Thyroid gland (tissue), 4 donors: ENCODE measurements around the gene C17orf107. TPM values are rescaled to one million over a fixed set of nuclear protein-coding genes. Genes with fewer than 3 reads are reported as not detected.
"Not testable (repeated sequence)": the region's sequence is repeated elsewhere in the genome, so short reads cannot be mapped to it uniquely, and the experiment has no call there.

Experiments
- DNase-seq, 2 donors: peaks; one replicate each; pipeline ENCODE4 v3.0.0-alpha.2; 2019
- H3K27ac ChIP-seq, 3 donors: fragments of 200-600 bp; sonication (generic); 1 replicate in 2 of 3; 2 replicates in 1 of 3; pipeline ENCODE4 v1.5.1; 2016 to 2019; ENCODE audit warnings: mild to moderate bottlenecking in 1 of 3, moderate library complexity in 1 of 3
- H3K27me3 ChIP-seq: fragments of 200-600 bp; sonication (generic); one replicate; pipeline ENCODE4 v1.5.1; 2019
- H3K36me3 ChIP-seq, 2 donors: fragments of 200-600 bp; sonication (generic); one replicate each; pipeline ENCODE4 v1.5.1; 2016 to 2019
- H3K4me1 ChIP-seq, 2 donors: fragments of 200-600 bp; sonication (generic); one replicate each; pipeline ENCODE4 v1.5.1; 2017 to 2019
- H3K4me3 ChIP-seq, 3 donors: fragments of 200-600 bp; sonication (generic); replicated peaks in 1 of 3; 1 replicate in 2 of 3; 2 replicates in 1 of 3; pipeline ENCODE4 v1.5.1; 2016; ENCODE audit warnings: mild to moderate bottlenecking in 1 of 3
- H3K9me3 ChIP-seq: fragments of 200-600 bp; sonication (generic); one replicate; pipeline ENCODE4 v1.5.1; 2017
- POLR2A ChIP-seq, 2 donors: fragments of 450-650 bp; IDR thresholded peaks; one replicate each; pipeline ENCODE4 v1.6.1; 2017; ENCODE audit warnings: antibody characterized with exemption in 2 of 2, mild to moderate bottlenecking in 2 of 2, moderate library complexity in 1 of 2
- WGBS, 2 donors: methylation state at CpG; one replicate each; pipeline ENCODE4 v1.1.5; 2017; 5-methylcytosine and 5-hydroxymethylcytosine counted together
- intact Hi-C: fragments of 100-400 bp; cut with DNase I; formaldehyde crosslinking; loops from one replicate; pipeline ENCODE4 v1.15.1; 2023
- total RNA-seq, 4 donors: library from RNA; depleted of rRNA; stranded (reverse); fragments of >200 nt; gene quantifications; one replicate each; pipeline ENCODE4 v1.2.3, GENCODE V29; 2016
- TF ChIP-seq, protein P1 (sequence below), 6 experiments: fragments of 200-600 bp in 3 of 6; fragments of 450-650 bp in 3 of 6; sonication (generic) in 3 of 6; IDR thresholded peaks; one replicate each; pipeline ENCODE4 v1.5.1; 2016 to 2019; ENCODE audit warnings: antibody characterized with exemption in 6 of 6, mild to moderate bottlenecking in 2 of 6, inconsistent platforms in 1 of 6, moderate library complexity in 1 of 6

Gene C17orf107
- total RNA-seq, 4 donors from 2014 or later, result 0.33 to 1.9 (median 1.3) TPM

- H3K27ac ChIP-seq, result no peak overlapping the region
- intact Hi-C loops, result no loop called here
These were observed 20.2 kb downstream of the C17orf107 start for GRCh38 chr17:4919511-4920047.

GRCh38 chr17:4920351-4921048 is 21.2 kb downstream of the C17orf107 start:
- H3K4me3 ChIP-seq, result no peak overlapping the region
- DNase-seq, result no peak
- H3K27ac ChIP-seq, result no peak overlapping the region
- WGBS, 2 donors, result 87 to 90% methylated on average over 10 of the region's 10 CpGs
- H3K36me3 ChIP-seq, result no peaks in the 10 kb centered on the region
- H3K9me3 ChIP-seq, result no peaks in the 10 kb centered on the region
- no peak for TF ChIP-seq POLR2A (IDR thresholded peaks at IDR 0.05)
- TF ChIP-seq, protein P1, sequence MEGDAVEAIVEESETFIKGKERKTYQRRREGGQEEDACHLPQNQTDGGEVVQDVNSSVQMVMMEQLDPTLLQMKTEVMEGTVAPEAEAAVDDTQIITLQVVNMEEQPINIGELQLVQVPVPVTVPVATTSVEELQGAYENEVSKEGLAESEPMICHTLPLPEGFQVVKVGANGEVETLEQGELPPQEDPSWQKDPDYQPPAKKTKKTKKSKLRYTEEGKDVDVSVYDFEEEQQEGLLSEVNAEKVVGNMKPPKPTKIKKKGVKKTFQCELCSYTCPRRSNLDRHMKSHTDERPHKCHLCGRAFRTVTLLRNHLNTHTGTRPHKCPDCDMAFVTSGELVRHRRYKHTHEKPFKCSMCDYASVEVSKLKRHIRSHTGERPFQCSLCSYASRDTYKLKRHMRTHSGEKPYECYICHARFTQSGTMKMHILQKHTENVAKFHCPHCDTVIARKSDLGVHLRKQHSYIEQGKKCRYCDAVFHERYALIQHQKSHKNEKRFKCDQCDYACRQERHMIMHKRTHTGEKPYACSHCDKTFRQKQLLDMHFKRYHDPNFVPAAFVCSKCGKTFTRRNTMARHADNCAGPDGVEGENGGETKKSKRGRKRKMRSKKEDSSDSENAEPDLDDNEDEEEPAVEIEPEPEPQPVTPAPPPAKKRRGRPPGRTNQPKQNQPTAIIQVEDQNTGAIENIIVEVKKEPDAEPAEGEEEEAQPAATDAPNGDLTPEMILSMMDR (IDR thresholded peaks at IDR 0.05), result no peak
- H3K27me3 ChIP-seq, result no peaks in the 10 kb centered on the region
- intact Hi-C loops, result no loop called here
- H3K4me1 ChIP-seq, result no peaks in the 10 kb centered on the region

More at GRCh38 chr17:4919511-4920047, 20.2 kb downstream of the C17orf107 start:
- TF ChIP-seq, protein P1 (IDR thresholded peaks at IDR 0.05), result no peak
- TF ChIP-seq POLR2A (IDR thresholded peaks at IDR 0.05), result no peak
- H3K36me3 ChIP-seq, result no peaks in the 10 kb centered on the region
- H3K27me3 ChIP-seq, result no peaks in the 10 kb centered on the region
- H3K4me1 ChIP-seq, result no peaks in the 10 kb centered on the region
- DNase-seq, result no peak
- no peak overlapping the region for H3K4me3 ChIP-seq
- H3K9me3 ChIP-seq, result no peaks in the 10 kb centered on the region
- 69 to 73% methylated on average over 8 of the region's 8 CpGs for WGBS, 2 donors

DNA sequence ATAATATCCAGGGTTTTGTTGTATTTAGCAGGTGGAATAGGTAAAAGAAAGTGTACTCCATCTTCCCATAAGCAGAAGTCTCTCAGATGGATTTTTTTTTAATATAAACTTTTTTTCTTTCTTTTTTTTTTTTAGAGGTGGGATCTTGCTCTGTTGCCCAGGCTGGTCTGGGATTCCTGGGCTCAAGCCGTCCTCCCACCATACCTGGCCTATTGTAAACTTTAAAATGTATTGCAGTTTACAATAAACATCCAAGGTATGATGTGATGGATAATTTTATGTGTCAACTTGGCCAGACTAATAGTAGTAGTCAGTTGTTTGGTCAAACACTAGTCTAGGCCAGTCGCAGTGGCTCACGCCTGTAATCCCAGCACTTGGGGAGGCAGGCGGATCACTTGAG is 22.0 kb downstream of the C17orf107 start:
- intact Hi-C loops, result no loop called here
- DNase-seq, result no peak
- Histone ChIP-seq H3K9me3 (no peaks in the 10 kb centered on the region), H3K27me3 (no peaks in the 10 kb centered on the region), H3K4me3 (no peak overlapping the region), H3K36me3 (no peaks in the 10 kb centered on the region), H3K4me1 (no peaks in the 10 kb centered on the region), H3K27ac (no peak overlapping the region)
- WGBS, 2 donors, result 90 to 95% methylated on average over 4 of the region's 4 CpGs
- TF ChIP-seq POLR2A (IDR thresholded peaks at IDR 0.05), result no peak
- TF ChIP-seq, protein P1 (IDR thresholded peaks at IDR 0.05), result no peak

DNA sequence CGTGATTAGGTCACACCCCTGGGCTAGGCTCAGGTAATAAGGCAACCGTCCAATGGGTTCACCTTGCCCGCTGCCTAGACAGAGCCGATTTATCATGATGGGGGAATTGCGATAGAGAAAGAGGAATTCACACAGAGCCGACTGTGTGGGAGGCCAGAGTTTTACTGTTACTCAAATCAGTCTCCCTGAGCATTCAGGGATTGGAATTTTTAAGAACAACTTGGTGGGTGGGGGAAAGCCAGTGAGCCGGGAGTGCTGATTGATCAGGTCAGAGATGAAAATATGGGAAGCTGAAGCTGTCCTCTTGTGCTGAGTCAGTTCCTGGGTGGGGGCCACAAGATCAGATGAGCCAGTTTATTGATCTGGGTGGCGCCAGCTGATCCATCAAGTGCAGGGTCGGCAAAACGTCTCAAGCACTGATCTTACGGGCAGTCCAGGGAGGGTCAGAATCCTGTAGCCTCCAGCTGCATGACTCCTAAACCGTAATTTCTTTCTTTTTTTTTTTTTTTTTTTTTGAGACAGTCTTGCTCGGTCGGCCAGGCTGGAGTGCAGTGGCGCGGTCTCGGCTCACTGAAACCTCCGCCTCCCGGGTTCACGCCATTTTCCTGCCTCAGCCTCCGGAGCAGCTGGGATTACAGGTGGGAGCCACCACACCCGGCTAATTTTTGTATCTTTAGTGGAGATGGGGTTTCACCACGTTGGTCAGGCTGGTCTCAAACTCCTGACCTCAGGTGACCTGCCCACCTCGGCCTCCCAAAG is 27.4 kb downstream of the C17orf107 start:
- not testable (repeated sequence) for H3K9me3 ChIP-seq

GRCh38 chr17:4928881-4929280 is 29.5 kb downstream of the C17orf107 start:
- H3K4me1 ChIP-seq, result peaks cover 0 to under 1% of the 10 kb centered on the region in 2 donors
- H3K4me3 ChIP-seq, result no peak overlapping the region
- no peak overlapping the region for H3K27ac ChIP-seq
- H3K27me3 ChIP-seq, result no peaks in the 10 kb centered on the region
- H3K9me3 ChIP-seq, result no peaks in the 10 kb centered on the region
- TF ChIP-seq, protein P1 (IDR thresholded peaks at IDR 0.05), result no peak
- no peak for TF ChIP-seq POLR2A (IDR thresholded peaks at IDR 0.05)
- intact Hi-C loops, result no loop called here
- no peak for DNase-seq
- WGBS, 2 donors, result 97 to 98% methylated on average over 18 of the region's 18 CpGs
- H3K36me3 ChIP-seq, result no peaks in the 10 kb centered on the region

More for the DNA sequence above, 27.4 kb downstream of the C17orf107 start:
- H3K4me3 ChIP-seq, H3K4me1 ChIP-seq, H3K36me3 ChIP-seq, intact Hi-C loops, DNase-seq, H3K27ac ChIP-seq, H3K27me3 ChIP-seq: not testable (repeated sequence)
- WGBS, 2 donors, result 88 to 90% methylated on average over 24 of the region's 24 CpGs
